ENCODE results near the gene AGRN.

DNA sequence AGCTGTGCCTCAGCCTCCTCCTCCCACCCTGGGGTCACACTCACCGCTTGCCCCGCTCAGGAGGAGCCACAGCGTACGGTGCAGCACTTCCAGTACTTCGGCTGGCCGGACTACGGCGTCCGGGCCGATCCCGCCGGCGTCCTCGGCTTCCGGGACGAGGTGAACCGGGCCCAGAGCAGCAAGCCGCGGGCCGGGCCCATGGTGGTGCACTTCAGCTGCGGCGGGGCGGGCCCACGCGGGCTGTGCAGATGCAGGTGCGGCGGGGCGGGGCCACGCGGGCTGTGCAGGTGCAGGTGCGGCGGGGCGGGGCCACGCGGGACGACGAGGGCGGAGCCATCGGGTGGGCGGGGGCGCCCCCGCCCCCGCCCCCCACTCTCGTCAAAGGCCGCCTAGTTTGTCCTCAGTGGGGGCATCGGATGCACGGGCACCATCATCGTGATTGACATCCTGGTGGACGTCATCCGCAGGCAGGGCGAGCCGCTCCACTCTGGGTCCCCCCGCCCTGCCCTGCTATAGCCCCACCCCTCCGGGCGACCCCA lies 48.7 kb downstream of the AGRN start:
- TF ChIP-seq, protein P1, sequence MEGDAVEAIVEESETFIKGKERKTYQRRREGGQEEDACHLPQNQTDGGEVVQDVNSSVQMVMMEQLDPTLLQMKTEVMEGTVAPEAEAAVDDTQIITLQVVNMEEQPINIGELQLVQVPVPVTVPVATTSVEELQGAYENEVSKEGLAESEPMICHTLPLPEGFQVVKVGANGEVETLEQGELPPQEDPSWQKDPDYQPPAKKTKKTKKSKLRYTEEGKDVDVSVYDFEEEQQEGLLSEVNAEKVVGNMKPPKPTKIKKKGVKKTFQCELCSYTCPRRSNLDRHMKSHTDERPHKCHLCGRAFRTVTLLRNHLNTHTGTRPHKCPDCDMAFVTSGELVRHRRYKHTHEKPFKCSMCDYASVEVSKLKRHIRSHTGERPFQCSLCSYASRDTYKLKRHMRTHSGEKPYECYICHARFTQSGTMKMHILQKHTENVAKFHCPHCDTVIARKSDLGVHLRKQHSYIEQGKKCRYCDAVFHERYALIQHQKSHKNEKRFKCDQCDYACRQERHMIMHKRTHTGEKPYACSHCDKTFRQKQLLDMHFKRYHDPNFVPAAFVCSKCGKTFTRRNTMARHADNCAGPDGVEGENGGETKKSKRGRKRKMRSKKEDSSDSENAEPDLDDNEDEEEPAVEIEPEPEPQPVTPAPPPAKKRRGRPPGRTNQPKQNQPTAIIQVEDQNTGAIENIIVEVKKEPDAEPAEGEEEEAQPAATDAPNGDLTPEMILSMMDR (IDR thresholded peaks at IDR 0.05) = no peak
- peak in 1 of 4 donors; percentile 13 for TF ChIP-seq POLR2A (IDR thresholded peaks at IDR 0.05)
